WTC11 (cell line): Measurements from ENCODE around the gene STARD5. TPM values are rescaled to one million over a fixed set of nuclear protein-coding genes. Genes with fewer than 3 reads are reported as not detected.

Source experiments
- ATAC-seq: fragments of 200-7000 bp; cut with Tn5 transposase; 2 replicates; pipeline ENCODE4 v1.10.0; 2021; ENCODE audit warnings: mild to moderate bottlenecking, moderate library complexity
- CTCF ChIA-PET: fragments of 300-600 bp; sonication (Branson Sonifier 250); formaldehyde crosslinking; loops from one replicate; lab custom pipeline; 2021; ENCODE audit warnings: antibody characterized with exemption; lab: Charles Lee
- POLR2A ChIA-PET: fragments of 350-600 bp; sonication (Branson Sonifier 250); formaldehyde crosslinking; loops from one replicate; lab custom pipeline; 2021; ENCODE audit warnings: antibody characterized with exemption; lab: Charles Lee
- DNase-seq: peaks from one replicate; pipeline ENCODE4 v3.0.0; 2021; ENCODE audit warnings: low spot score
- H3K27ac Mint-ChIP-seq: 2 replicates; pipeline ENCODE4 v1.8.0; 2021; ENCODE audit warnings: mixed read lengths
- H3K27me3 Mint-ChIP-seq: 2 replicates; pipeline ENCODE4 v1.8.0; 2021; ENCODE audit warnings: low read depth, mild to moderate bottlenecking, moderate library complexity, mixed read lengths
- H3K36me3 Mint-ChIP-seq: 2 replicates; pipeline ENCODE4 v1.8.0; 2021; ENCODE audit warnings: mixed read lengths
- H3K4me1 Mint-ChIP-seq: 2 replicates; pipeline ENCODE4 v1.8.0; 2022; ENCODE audit warnings: mixed read lengths
- H3K4me3 Mint-ChIP-seq: 2 replicates; pipeline ENCODE4 v1.8.0; 2021; ENCODE audit warnings: mild to moderate bottlenecking, moderate library complexity, mixed read lengths
- H3K9me3 Mint-ChIP-seq: 2 replicates; pipeline ENCODE4 v1.8.0; 2021; ENCODE audit warnings: mixed read lengths
- ATF1 ChIP-seq: sonication (generic); formaldehyde crosslinking; IDR thresholded peaks from 2 replicates; pipeline ENCODE4 v1.8.1; 2023; ENCODE audit warnings: mild to moderate bottlenecking, moderate library complexity, missing genetic modification reagents
- CREB1 ChIP-seq: sonication (generic); formaldehyde crosslinking; IDR thresholded peaks from 2 replicates; pipeline ENCODE4 v1.8.0; 2023; ENCODE audit warnings: mild to moderate bottlenecking, missing genetic modification reagents
- ETV6 ChIP-seq: sonication (generic); formaldehyde crosslinking; IDR thresholded peaks from 2 replicates; pipeline ENCODE4 v1.8.1; 2022; ENCODE audit warnings: mild to moderate bottlenecking, missing genetic modification reagents
- GRHL2 ChIP-seq: fragments of 250-450 bp; sonication (Bioruptor Pico); IDR thresholded peaks from 2 replicates; pipeline ENCODE4 v1.8.0; 2022; ENCODE audit warnings: mild to moderate bottlenecking, moderate library complexity; ENCODE audit not compliant: insufficient replicate concordance, severe bottlenecking
- GTF2I ChIP-seq: fragments of 250-450 bp; sonication (Bioruptor Pico); conservative IDR thresholded peaks from 2 replicates; pipeline ENCODE4 v1.4.0; 2021; ENCODE audit warnings: mild to moderate bottlenecking
- NFATC4 ChIP-seq: fragments of 250-450 bp; sonication (Bioruptor Pico); IDR thresholded peaks from 2 replicates; pipeline ENCODE4 v1.9.0; 2021; ENCODE audit warnings: mild to moderate bottlenecking
- OVOL2 ChIP-seq: fragments of 250-450 bp; sonication (Bioruptor Pico); IDR thresholded peaks from 2 replicates; pipeline ENCODE4 v1.9.0; 2021; ENCODE audit warnings: mild to moderate bottlenecking, borderline replicate concordance
- PRRX2 ChIP-seq: fragments of 250-450 bp; sonication (Bioruptor Pico); IDR thresholded peaks from 2 replicates; pipeline ENCODE4 v1.8.0; 2021; ENCODE audit warnings: mild to moderate bottlenecking
- SMAD3 ChIP-seq: sonication (generic); formaldehyde crosslinking; IDR thresholded peaks from 2 replicates; pipeline ENCODE4 v1.8.0; 2022; ENCODE audit warnings: missing genetic modification reagents, mild to moderate bottlenecking, borderline replicate concordance
- SMAD4 ChIP-seq: sonication (generic); formaldehyde crosslinking; IDR thresholded peaks from 2 replicates; pipeline ENCODE4 v1.8.0; 2022; ENCODE audit warnings: mild to moderate bottlenecking, missing genetic modification reagents
- SP1 ChIP-seq: sonication (generic); formaldehyde crosslinking; conservative IDR thresholded peaks from 2 replicates; pipeline ENCODE4 v1.8.1; 2022; ENCODE audit warnings: missing genetic modification reagents
- ZNF232 ChIP-seq: sonication (generic); formaldehyde crosslinking; IDR thresholded peaks from 2 replicates; pipeline ENCODE4 v1.8.0; 2022; ENCODE audit warnings: mild to moderate bottlenecking, missing genetic modification reagents
- ZNF263 ChIP-seq: sonication (generic); formaldehyde crosslinking; IDR thresholded peaks from 2 replicates; pipeline ENCODE4 v1.8.1; 2022; ENCODE audit warnings: low read depth, mild to moderate bottlenecking, moderate library complexity, missing genetic modification reagents
- ZNF416 ChIP-seq: fragments of 250-450 bp; sonication (Bioruptor Pico); IDR thresholded peaks from 2 replicates; pipeline ENCODE4 v1.9.0; 2021; ENCODE audit warnings: mild to moderate bottlenecking, inconsistent platforms
- total RNA-seq: library from RNA; stranded (reverse); gene quantifications from 3 replicates; pipeline ENCODE4 v1.2.3, GENCODE V29; 2021
- TF ChIP-seq, protein P1 (sequence below): sonication (generic); formaldehyde crosslinking; IDR thresholded peaks from 2 replicates; pipeline ENCODE4 v1.8.1; 2023; ENCODE audit warnings: mild to moderate bottlenecking, missing genetic modification reagents
- TF ChIP-seq, protein P2 (sequence below): sonication (generic); formaldehyde crosslinking; IDR thresholded peaks from 2 replicates; pipeline ENCODE4 v1.8.0; 2023; ENCODE audit warnings: mild to moderate bottlenecking, missing genetic modification reagents
- TF ChIP-seq, protein P3 (sequence below): fragments of 250-450 bp; sonication (Bioruptor Pico); conservative IDR thresholded peaks from 2 replicates; pipeline ENCODE4 v1.9.0; 2021; ENCODE audit warnings: mild to moderate bottlenecking
- TF ChIP-seq, protein P4 (sequence below): fragments of 250-450 bp; sonication (Bioruptor Pico); IDR thresholded peaks from 2 replicates; pipeline ENCODE4 v2.1.2; 2022; ENCODE audit warnings: mild to moderate bottlenecking, moderate library complexity
- TF ChIP-seq, protein P5 (sequence below): sonication (generic); formaldehyde crosslinking; IDR thresholded peaks from 2 replicates; pipeline ENCODE4 v1.8.1; 2023; ENCODE audit warnings: mild to moderate bottlenecking, moderate library complexity, missing genetic modification reagents
- TF ChIP-seq, protein P6 (sequence below): sonication (generic); formaldehyde crosslinking; IDR thresholded peaks from 2 replicates; pipeline ENCODE4 v1.8.0; 2022; ENCODE audit warnings: mild to moderate bottlenecking, missing genetic modification reagents

Gene STARD5
- total RNA-seq, 1 experiment from 2014 or later, result 6.8 TPM

DNA sequence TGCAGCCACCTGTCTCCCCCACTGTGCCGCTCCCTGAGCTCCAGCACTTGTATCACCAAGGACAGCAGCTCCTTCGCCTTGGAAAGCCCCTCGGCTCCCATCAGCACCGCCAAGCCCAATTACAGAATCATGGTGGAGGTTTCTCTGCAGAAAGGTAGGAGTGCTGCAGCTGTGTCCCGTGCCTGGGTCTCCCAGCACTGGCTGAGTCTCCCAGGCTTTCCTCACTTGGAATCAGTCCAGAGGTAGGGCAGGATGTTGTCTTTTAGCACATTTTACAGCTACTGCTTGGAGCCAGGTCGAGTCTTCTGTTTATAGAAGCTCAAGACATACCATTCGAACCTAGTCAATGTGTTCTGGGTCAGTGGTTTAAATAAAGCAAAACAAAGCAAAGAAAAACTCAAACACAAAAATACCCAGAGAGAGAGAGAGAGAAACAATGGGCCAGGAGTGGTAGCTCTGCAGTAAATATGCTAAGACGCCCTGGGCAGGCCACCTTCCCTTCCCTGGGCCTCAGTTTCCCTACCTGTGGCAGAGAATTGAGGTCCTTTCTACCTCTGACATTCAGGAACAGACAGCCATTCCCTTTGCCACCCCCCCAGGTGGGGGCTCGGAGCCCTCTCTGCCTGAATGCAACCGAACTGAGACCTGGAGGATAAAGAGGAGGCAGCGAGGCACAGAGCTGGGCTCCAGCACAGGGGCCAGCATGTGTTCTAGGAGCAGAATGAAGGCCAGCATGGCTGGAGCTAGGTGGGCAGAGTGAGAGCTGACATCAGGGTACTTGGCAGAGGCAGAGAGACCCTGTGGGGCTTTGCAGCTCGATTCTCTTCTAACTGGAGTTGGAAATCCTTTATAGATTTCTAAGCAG lies 44.1 kb downstream of the STARD5 start (continued):
- TF ChIP-seq, protein P1, sequence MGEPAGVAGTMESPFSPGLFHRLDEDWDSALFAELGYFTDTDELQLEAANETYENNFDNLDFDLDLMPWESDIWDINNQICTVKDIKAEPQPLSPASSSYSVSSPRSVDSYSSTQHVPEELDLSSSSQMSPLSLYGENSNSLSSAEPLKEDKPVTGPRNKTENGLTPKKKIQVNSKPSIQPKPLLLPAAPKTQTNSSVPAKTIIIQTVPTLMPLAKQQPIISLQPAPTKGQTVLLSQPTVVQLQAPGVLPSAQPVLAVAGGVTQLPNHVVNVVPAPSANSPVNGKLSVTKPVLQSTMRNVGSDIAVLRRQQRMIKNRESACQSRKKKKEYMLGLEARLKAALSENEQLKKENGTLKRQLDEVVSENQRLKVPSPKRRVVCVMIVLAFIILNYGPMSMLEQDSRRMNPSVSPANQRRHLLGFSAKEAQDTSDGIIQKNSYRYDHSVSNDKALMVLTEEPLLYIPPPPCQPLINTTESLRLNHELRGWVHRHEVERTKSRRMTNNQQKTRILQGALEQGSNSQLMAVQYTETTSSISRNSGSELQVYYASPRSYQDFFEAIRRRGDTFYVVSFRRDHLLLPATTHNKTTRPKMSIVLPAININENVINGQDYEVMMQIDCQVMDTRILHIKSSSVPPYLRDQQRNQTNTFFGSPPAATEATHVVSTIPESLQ (CRISPR knock-in tag), result no peak
- TF ChIP-seq ATF1 (CRISPR knock-in tag) (no peak), ETV6 (CRISPR knock-in tag) (no peak), NFATC4 (CRISPR knock-in tag) (no peak)
- TF ChIP-seq, protein P2, sequence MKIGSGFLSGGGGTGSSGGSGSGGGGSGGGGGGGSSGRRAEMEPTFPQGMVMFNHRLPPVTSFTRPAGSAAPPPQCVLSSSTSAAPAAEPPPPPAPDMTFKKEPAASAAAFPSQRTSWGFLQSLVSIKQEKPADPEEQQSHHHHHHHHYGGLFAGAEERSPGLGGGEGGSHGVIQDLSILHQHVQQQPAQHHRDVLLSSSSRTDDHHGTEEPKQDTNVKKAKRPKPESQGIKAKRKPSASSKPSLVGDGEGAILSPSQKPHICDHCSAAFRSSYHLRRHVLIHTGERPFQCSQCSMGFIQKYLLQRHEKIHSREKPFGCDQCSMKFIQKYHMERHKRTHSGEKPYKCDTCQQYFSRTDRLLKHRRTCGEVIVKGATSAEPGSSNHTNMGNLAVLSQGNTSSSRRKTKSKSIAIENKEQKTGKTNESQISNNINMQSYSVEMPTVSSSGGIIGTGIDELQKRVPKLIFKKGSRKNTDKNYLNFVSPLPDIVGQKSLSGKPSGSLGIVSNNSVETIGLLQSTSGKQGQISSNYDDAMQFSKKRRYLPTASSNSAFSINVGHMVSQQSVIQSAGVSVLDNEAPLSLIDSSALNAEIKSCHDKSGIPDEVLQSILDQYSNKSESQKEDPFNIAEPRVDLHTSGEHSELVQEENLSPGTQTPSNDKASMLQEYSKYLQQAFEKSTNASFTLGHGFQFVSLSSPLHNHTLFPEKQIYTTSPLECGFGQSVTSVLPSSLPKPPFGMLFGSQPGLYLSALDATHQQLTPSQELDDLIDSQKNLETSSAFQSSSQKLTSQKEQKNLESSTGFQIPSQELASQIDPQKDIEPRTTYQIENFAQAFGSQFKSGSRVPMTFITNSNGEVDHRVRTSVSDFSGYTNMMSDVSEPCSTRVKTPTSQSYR, result no peak

DNA sequence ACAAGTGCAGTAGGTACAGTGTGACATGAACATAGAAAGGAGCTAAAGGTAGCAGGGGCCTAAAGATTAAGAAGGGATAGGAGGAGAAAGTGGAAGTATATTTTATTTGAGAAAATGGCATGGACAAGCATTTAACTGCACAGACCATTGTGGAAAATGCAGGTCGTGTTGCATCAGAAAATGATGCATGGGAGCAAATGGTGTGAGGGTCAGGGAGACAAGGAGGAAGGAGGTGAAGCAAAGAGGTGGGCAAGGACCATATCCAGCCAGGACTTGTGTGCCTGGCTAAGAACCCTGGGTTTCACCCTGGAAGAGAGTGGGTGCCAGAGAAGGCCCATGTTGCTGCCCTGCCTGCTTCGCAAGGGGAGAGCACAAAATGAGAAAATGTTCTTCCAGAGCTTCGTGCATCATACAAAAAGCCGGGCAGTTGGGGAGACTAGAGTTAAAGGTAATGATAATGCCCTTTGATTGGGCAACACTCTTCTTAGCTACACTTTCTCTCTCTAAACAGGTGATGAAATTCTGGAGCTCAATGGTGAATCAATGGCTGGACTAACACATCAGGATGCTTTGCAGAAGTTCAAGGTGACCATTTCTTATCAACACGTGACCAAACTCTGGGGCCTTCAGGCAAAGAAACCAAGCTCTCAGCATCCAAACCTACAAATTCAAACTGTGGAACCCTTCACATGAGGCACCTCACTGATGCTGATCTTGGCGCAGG lies 45.5 kb downstream of the STARD5 start:
- no peak for DNase-seq
- Mint-ChIP-seq H3K27ac (no peak overlapping the region), H3K27me3 (peaks cover 5% of the 10 kb centered on the region), H3K4me3 (no peak overlapping the region), H3K4me1 (peaks cover 12% of the 10 kb centered on the region), H3K9me3 (peaks cover 32% of the 10 kb centered on the region), H3K36me3 (peaks cover 19% of the 10 kb centered on the region)
- POLR2A ChIA-PET, result no interaction called here
- ATAC-seq, result no peak
- CTCF ChIA-PET, result interaction anchor here (2.5 kb wide), 1 partner anchor 13 kb away, joined by 20 read pairs; no protein-coding TSS in a partner anchor
- TF ChIP-seq GRHL2 (CRISPR knock-in tag), result no peak
- no peak for TF ChIP-seq ETV6 (CRISPR knock-in tag)
- TF ChIP-seq, protein P3, sequence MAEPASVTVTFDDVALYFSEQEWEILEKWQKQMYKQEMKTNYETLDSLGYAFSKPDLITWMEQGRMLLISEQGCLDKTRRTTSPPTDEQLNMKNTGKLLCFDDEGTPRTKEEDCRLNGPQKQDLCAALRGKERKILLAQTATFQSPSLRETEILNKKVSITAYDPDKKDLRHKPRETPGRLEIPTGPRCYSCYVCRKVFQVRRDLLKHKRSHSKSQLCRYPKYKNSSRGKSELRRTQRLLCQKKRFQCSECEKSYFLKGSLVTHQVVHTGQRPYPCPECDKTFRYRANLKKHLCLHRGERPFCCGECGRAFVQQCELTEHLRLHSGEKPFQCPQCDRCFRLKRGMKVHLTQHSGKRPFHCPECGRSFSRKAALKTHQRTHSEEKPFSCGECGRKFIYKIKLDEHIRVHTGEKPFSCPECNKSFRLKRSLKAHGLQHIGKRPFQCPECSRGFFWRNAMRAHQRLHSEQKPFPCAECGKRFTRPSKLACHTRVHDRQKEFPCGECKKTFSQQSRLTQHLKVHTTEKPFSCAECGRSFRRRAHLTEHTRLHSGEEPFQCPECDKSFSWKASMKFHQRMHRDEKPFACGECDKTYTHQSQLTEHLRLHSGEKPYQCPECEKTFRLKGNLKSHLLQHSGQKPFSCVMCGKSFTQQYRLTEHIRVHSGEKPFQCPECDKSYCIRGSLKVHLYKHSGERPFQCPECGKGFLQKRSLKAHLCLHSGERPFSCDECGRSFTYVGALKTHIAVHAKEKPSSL, result no peak
- TF ChIP-seq SMAD3 (CRISPR knock-in tag), result no peak
- TF ChIP-seq, protein P4, sequence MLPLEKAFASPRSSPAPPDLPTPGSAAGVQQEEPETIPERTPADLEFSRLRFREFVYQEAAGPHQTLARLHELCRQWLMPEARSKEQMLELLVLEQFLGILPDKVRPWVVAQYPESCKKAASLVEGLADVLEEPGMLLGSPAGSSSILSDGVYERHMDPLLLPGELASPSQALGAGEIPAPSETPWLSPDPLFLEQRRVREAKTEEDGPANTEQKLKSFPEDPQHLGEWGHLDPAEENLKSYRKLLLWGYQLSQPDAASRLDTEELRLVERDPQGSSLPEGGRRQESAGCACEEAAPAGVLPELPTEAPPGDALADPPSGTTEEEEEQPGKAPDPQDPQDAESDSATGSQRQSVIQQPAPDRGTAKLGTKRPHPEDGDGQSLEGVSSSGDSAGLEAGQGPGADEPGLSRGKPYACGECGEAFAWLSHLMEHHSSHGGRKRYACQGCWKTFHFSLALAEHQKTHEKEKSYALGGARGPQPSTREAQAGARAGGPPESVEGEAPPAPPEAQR (CRISPR knock-in tag), result no peak
- TF ChIP-seq OVOL2 (CRISPR knock-in tag), result no peak
- no peak for TF ChIP-seq ZNF232 (CRISPR knock-in tag)
- no peak for TF ChIP-seq SP1 (CRISPR knock-in tag)
- no peak for TF ChIP-seq SMAD4
- no peak for TF ChIP-seq PRRX2 (CRISPR knock-in tag)
- TF ChIP-seq, protein P5, sequence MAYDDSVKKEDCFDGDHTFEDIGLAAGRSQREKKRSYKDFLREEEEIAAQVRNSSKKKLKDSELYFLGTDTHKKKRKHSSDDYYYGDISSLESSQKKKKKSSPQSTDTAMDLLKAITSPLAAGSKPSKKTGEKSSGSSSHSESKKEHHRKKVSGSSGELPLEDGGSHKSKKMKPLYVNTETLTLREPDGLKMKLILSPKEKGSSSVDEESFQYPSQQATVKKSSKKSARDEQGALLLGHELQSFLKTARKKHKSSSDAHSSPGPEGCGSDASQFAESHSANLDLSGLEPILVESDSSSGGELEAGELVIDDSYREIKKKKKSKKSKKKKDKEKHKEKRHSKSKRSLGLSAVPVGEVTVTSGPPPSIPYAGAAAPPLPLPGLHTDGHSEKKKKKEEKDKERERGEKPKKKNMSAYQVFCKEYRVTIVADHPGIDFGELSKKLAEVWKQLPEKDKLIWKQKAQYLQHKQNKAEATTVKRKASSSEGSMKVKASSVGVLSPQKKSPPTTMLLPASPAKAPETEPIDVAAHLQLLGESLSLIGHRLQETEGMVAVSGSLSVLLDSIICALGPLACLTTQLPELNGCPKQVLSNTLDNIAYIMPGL (CRISPR knock-in tag), result no peak
- no peak for TF ChIP-seq CREB1 (CRISPR knock-in tag)
- TF ChIP-seq, protein P6, sequence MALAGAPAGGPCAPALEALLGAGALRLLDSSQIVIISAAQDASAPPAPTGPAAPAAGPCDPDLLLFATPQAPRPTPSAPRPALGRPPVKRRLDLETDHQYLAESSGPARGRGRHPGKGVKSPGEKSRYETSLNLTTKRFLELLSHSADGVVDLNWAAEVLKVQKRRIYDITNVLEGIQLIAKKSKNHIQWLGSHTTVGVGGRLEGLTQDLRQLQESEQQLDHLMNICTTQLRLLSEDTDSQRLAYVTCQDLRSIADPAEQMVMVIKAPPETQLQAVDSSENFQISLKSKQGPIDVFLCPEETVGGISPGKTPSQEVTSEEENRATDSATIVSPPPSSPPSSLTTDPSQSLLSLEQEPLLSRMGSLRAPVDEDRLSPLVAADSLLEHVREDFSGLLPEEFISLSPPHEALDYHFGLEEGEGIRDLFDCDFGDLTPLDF (CRISPR knock-in tag), result no peak
- no peak for TF ChIP-seq GTF2I (CRISPR knock-in tag)
- TF ChIP-seq ZNF263 (CRISPR knock-in tag), result no peak
- no peak for TF ChIP-seq ZNF416 (CRISPR knock-in tag)
- TF ChIP-seq, protein P2, result no peak
